Liver (tissue), 9 donors: Measurements from ENCODE around the gene PDGFB. TPM values are rescaled to one million over a fixed set of nuclear protein-coding genes. Genes with fewer than 3 reads are reported as not detected.

Experiments
- DNase-seq: peaks from one replicate; pipeline ENCODE4 v3.0.0-alpha.2; 2017; ENCODE audit warnings: low spot score
- H3K27ac ChIP-seq, 2 donors: one replicate each; pipeline ENCODE4 v1.7.0; 2013; ENCODE audit warnings: inconsistent platforms in 2 of 2, low read length in 2 of 2, control low read depth in 1 of 2, low read depth in 1 of 2, mild to moderate bottlenecking in 1 of 2
- H3K27me3 ChIP-seq, 4 donors: one replicate each; pipeline versions ENCODE4 v1.6.1 to v1.7.0; 2013; ENCODE audit warnings: low read length in 3 of 4, inconsistent platforms in 1 of 4, mild to moderate bottlenecking in 1 of 4, moderate library complexity in 1 of 4; ENCODE audit not compliant: control insufficient read depth in 4 of 4, insufficient read depth in 4 of 4
- H3K36me3 ChIP-seq, 4 donors: one replicate each; pipeline versions ENCODE4 v1.6.1 to v1.7.0; 2013; ENCODE audit warnings: low read length in 3 of 4, mild to moderate bottlenecking in 3 of 4, low read depth in 1 of 4, moderate library complexity in 1 of 4; ENCODE audit not compliant: control insufficient read depth in 4 of 4, insufficient read depth in 3 of 4
- H3K4me1 ChIP-seq, 4 donors: one replicate each; pipeline versions ENCODE4 v1.6.1 to v1.7.0; 2013; ENCODE audit warnings: low read length in 3 of 4, mild to moderate bottlenecking in 3 of 4, moderate library complexity in 1 of 4; ENCODE audit not compliant: control insufficient read depth in 4 of 4, insufficient read depth in 4 of 4
- H3K4me3 ChIP-seq, 3 donors: one replicate each; pipeline versions ENCODE4 v1.6.1 to v1.7.0; 2013; ENCODE audit warnings: low read length in 3 of 3, control low read depth in 1 of 3, low read depth in 1 of 3, mild to moderate bottlenecking in 1 of 3
- H3K9ac ChIP-seq, 2 donors: one replicate each; pipeline ENCODE4 v1.7.0; 2013; ENCODE audit warnings: low read length in 2 of 2, mild to moderate bottlenecking in 2 of 2, moderate library complexity in 2 of 2, control low read depth in 1 of 2, low read depth in 1 of 2
- H3K9me3 ChIP-seq, 4 donors: one replicate each; pipeline versions ENCODE4 v1.6.1 to v1.7.0; 2013; ENCODE audit warnings: low read length in 3 of 4; ENCODE audit not compliant: control insufficient read depth in 4 of 4
- FOXA1 ChIP-seq: IDR thresholded peaks from 2 replicates; pipeline ENCODE4 v1.6.1; 2016; ENCODE audit warnings: antibody characterized with exemption
- FOXA2 ChIP-seq: IDR thresholded peaks from 2 replicates; pipeline ENCODE4 v1.6.1; 2016; ENCODE audit warnings: antibody characterized with exemption
- GABPA ChIP-seq, 2 donors: IDR thresholded peaks in 1 of 2; conservative IDR thresholded peaks in 1 of 2; 2 replicates each; pipeline ENCODE4 v1.6.1; 2016; ENCODE audit warnings: antibody characterized with exemption in 2 of 2, mild to moderate bottlenecking in 1 of 2, moderate library complexity in 1 of 2
- HNF4G ChIP-seq: IDR thresholded peaks from 2 replicates; pipeline ENCODE4 v1.6.1; 2016; ENCODE audit warnings: antibody characterized with exemption
- JUND ChIP-seq, 2 donors: IDR thresholded peaks; 2 replicates each; pipeline ENCODE4 v1.6.1; 2016; ENCODE audit warnings: antibody characterized with exemption in 2 of 2
- RAD21 ChIP-seq, 2 donors: IDR thresholded peaks; 2 replicates each; pipeline ENCODE4 v1.6.1; 2016; ENCODE audit warnings: antibody characterized with exemption in 2 of 2, mild to moderate bottlenecking in 2 of 2
- RXRA ChIP-seq, 2 donors: IDR thresholded peaks; 2 replicates each; pipeline ENCODE4 v1.6.1; 2017 to 2018; ENCODE audit warnings: antibody characterized with exemption in 2 of 2, mild to moderate bottlenecking in 1 of 2
- SP1 ChIP-seq: IDR thresholded peaks from 2 replicates; pipeline ENCODE4 v1.6.1; 2018; ENCODE audit warnings: antibody characterized with exemption, mild to moderate bottlenecking
- TAF1 ChIP-seq: conservative IDR thresholded peaks from 2 replicates; pipeline ENCODE4 v1.6.1; 2016; ENCODE audit warnings: antibody characterized with exemption, mild to moderate bottlenecking
- YY1 ChIP-seq: IDR thresholded peaks from 2 replicates; pipeline ENCODE4 v1.6.1; 2016; ENCODE audit warnings: antibody characterized with exemption, mild to moderate bottlenecking
- WGBS: extraction: QIAGEN DNeasy Blood & Tissue Kit; methylation state at CpG from one replicate; pipeline ENCODE4 v1.1.7; 2013; 5-methylcytosine and 5-hydroxymethylcytosine counted together
- polyA plus RNA-seq, 2 donors: library from polyadenylated mRNA; stranded (reverse) in 1 of 2; unstranded in 1 of 2; fragments of 200-250 nt in 1 of 2; fragments of >200 nt in 1 of 2; fragmentation: Nextera tagmentation in 1 of 2; extraction: Ambion mirVana in 1 of 2; gene quantifications; one replicate each; pipeline versions ENCODE4 v1.2.1 to v1.2.3, GENCODE V29; 2013 to 2015
- total RNA-seq, 2 donors: library from RNA; depleted of rRNA; stranded (reverse); fragments of >200 nt; gene quantifications; one replicate each; pipeline ENCODE4 v1.2.3, GENCODE V29; 2014
- TF ChIP-seq, protein P1 (sequence below): IDR thresholded peaks from 2 replicates; pipeline ENCODE4 v1.6.1; 2016; ENCODE audit warnings: antibody characterized with exemption
- TF ChIP-seq, protein P2 (sequence below): IDR thresholded peaks from 2 replicates; pipeline ENCODE4 v1.6.1; 2016; ENCODE audit warnings: antibody characterized with exemption
- TF ChIP-seq, protein P3 (sequence below): IDR thresholded peaks from 2 replicates; pipeline ENCODE4 v1.6.1; 2016; ENCODE audit warnings: antibody characterized with exemption, mild to moderate bottlenecking
- TF ChIP-seq, protein P4 (sequence below): IDR thresholded peaks from 2 replicates; pipeline ENCODE4 v1.6.1; 2016; ENCODE audit warnings: antibody characterized with exemption
- donor health status: healthy.
- donor health status: healthy.
- donor health status: healthy.
- donor health status: healthy.
- donor health status: healthy.

The PDGFB gene
- total and polyA plus RNA-seq, 4 donors: 0.25 to 4.5 (median 1.7) TPM

DNA sequence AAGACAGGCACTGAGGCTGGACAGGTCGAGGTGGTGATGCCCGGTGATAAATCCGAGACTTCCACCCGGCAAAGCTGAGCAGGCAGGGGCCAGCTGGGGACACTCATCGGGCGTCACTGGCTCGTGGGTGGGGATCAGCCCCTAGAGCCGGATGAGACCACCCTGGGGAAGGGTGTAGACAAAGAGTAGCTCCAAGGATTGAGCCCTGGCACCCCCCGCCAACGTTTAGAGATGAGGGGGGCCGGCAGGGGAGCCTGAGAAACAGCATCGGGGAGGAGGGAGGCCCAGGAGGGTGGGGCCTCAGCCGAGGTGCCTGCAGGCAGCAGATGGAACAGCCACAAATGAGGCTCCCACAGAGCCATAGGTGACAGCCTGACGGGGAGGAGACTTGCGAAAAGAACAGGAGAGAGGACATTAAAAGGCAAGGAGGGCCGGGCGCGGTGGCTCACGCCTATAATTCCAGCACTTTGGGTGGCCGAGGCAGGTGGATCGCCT, 64.9 kb downstream of the PDGFB start:
- TF ChIP-seq FOXA1: no peak
- TF ChIP-seq JUND (IDR thresholded peaks at IDR 0.05): no peak
- no peak for TF ChIP-seq TAF1
- TF ChIP-seq FOXA2: no peak
- TF ChIP-seq, protein P1, sequence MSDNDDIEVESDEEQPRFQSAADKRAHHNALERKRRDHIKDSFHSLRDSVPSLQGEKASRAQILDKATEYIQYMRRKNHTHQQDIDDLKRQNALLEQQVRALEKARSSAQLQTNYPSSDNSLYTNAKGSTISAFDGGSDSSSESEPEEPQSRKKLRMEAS: no peak
- no peak for TF ChIP-seq RXRA (IDR thresholded peaks at IDR 0.05)
- no peak for TF ChIP-seq HNF4G
- no peak for TF ChIP-seq SP1
- TF ChIP-seq, protein P2, sequence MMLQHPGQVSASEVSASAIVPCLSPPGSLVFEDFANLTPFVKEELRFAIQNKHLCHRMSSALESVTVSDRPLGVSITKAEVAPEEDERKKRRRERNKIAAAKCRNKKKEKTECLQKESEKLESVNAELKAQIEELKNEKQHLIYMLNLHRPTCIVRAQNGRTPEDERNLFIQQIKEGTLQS: no peak
- TF ChIP-seq, protein P3, sequence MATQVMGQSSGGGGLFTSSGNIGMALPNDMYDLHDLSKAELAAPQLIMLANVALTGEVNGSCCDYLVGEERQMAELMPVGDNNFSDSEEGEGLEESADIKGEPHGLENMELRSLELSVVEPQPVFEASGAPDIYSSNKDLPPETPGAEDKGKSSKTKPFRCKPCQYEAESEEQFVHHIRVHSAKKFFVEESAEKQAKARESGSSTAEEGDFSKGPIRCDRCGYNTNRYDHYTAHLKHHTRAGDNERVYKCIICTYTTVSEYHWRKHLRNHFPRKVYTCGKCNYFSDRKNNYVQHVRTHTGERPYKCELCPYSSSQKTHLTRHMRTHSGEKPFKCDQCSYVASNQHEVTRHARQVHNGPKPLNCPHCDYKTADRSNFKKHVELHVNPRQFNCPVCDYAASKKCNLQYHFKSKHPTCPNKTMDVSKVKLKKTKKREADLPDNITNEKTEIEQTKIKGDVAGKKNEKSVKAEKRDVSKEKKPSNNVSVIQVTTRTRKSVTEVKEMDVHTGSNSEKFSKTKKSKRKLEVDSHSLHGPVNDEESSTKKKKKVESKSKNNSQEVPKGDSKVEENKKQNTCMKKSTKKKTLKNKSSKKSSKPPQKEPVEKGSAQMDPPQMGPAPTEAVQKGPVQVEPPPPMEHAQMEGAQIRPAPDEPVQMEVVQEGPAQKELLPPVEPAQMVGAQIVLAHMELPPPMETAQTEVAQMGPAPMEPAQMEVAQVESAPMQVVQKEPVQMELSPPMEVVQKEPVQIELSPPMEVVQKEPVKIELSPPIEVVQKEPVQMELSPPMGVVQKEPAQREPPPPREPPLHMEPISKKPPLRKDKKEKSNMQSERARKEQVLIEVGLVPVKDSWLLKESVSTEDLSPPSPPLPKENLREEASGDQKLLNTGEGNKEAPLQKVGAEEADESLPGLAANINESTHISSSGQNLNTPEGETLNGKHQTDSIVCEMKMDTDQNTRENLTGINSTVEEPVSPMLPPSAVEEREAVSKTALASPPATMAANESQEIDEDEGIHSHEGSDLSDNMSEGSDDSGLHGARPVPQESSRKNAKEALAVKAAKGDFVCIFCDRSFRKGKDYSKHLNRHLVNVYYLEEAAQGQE: no peak
- TF ChIP-seq RAD21 (IDR thresholded peaks at IDR 0.05): no peak
- no peak for TF ChIP-seq GABPA (IDR thresholded peaks at IDR 0.05 in 1 of 2, conservative IDR thresholded peaks at IDR 0.05 in 1 of 2)
- Histone ChIP-seq H3K4me3 (no peak overlapping the region), H3K36me3 (no peaks in the 10 kb centered on the region), H3K27me3 (no peaks in the 10 kb centered on the region), H3K9ac (no peak overlapping the region), H3K9me3 (no peaks in the 10 kb centered on the region), H3K4me1 (peaks cover 0 to 16% (median 0%) of the 10 kb centered on the region in 4 donors), H3K27ac (no peak overlapping the region)
- no peak for DNase-seq
- 76% methylated on average over 21 of the region's 21 CpGs for WGBS

DNA sequence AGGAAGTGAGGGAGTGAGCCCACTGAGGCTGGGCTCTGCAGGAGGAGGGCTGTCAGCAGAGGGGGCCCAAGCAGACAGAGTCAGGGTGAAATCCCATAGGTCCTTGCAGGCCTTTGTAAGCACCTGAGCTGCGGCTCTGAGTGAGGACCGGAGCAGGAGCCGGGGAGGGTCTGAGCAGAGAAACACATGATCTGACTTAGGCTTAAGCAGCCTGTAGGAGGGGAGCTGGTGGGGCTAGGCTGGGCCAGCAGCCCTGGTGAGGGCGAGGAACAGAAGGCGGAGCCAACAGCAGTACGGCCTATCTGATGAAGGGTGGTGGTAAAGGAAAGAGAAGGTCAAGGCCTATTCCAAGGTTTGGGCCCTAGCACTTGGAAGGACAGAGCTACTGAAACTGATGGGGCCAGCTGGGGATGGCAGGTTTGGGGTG, 65.4 kb downstream of the PDGFB start:
- H3K4me3 ChIP-seq: no peak overlapping the region
- TF ChIP-seq SP1 (no peak), RAD21 (IDR thresholded peaks at IDR 0.05) (no peak), YY1 (no peak), FOXA1 (no peak)
- no peaks in the 10 kb centered on the region for H3K27me3 ChIP-seq
- no peak overlapping the region for H3K27ac ChIP-seq
- no peak overlapping the region for H3K9ac ChIP-seq
- no peak for DNase-seq
- 88% methylated on average over 6 of the region's 6 CpGs for WGBS
- H3K9me3 ChIP-seq: no peaks in the 10 kb centered on the region
- peaks cover 0 to 17% (median 0%) of the 10 kb centered on the region in 4 donors for H3K4me1 ChIP-seq
- H3K36me3 ChIP-seq: no peaks in the 10 kb centered on the region

DNA sequence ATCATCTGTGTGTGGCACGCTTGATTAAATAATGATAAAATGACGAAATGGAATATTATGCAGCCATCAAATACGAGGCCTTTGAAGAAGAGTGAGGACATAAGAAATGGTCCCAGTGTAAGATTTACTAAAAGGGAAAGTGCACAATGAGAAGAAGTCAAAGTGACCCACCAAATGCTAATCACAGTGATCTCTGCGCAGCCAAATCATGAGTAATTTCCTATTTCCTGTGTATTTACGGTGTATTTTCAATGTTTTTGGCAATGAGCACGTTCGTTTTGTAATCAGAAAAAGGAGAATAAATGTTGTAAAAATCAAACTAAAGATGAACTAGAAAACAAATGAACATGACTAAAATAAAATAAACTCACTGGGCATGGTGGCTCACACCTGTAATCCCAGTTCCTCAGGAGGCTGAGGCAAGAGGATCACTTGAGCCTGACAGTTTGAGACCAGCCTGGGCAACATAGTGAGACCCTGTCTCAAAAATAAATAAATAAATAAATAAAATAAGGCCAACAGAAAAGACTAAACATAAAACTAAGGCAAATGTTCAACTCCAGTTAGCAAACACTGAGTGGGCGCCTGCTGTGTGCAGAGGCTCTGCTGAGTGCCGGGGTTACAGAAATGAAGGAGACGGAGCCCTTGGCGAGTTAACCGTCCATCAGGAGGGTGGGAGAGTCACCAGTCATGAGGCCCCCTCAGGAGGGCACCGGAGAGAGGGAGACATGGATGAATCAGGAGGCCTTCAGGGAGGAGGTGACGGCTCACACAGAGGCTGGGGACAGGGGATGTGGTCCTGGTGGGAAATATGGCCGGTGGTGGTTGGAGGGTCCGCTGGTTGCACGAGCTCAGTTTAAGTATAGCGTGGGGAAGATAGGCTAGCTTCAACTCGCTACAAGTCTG, 66.3 kb downstream of the PDGFB start:
- Histone ChIP-seq H3K4me3 (no peak overlapping the region), H3K4me1 (peaks cover 0 to 25% (median 0%) of the 10 kb centered on the region in 4 donors), H3K9me3 (no peaks in the 10 kb centered on the region), H3K27me3 (no peaks in the 10 kb centered on the region), H3K36me3 (no peaks in the 10 kb centered on the region), H3K27ac (peak overlapping the region; percentile 53 to 72), H3K9ac (no peak overlapping the region)
- 88% methylated on average over 19 of the region's 19 CpGs for WGBS
- DNase-seq: no peak
- TF ChIP-seq, protein P2: no peak
- TF ChIP-seq, protein P3: no peak
- no peak for TF ChIP-seq JUND (IDR thresholded peaks at IDR 0.05)
- TF ChIP-seq, protein P4, sequence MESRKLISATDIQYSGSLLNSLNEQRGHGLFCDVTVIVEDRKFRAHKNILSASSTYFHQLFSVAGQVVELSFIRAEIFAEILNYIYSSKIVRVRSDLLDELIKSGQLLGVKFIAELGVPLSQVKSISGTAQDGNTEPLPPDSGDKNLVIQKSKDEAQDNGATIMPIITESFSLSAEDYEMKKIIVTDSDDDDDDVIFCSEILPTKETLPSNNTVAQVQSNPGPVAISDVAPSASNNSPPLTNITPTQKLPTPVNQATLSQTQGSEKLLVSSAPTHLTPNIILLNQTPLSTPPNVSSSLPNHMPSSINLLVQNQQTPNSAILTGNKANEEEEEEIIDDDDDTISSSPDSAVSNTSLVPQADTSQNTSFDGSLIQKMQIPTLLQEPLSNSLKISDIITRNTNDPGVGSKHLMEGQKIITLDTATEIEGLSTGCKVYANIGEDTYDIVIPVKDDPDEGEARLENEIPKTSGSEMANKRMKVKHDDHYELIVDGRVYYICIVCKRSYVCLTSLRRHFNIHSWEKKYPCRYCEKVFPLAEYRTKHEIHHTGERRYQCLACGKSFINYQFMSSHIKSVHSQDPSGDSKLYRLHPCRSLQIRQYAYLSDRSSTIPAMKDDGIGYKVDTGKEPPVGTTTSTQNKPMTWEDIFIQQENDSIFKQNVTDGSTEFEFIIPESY: no peak
- TF ChIP-seq, protein P1: no peak
- no peak for TF ChIP-seq YY1
- TF ChIP-seq SP1: no peak
- TF ChIP-seq TAF1: no peak
